BLaER1 treated with 17β-estradiol and CSF1 and Interleukin-3, amounts not matched to agents 10 nM and 100 nM (cell line): ENCODE measurements around the gene NAP1L5.

Experiments used
- H3K27ac ChIP-seq, 11 experiments: shearing (Covaris generic); formaldehyde crosslinking; 2 replicates each; pipeline ENCODE4 v1.8.1; 2022
- H3K27me3 ChIP-seq, 11 experiments: shearing (Covaris generic); formaldehyde crosslinking; 2 replicates each; pipeline ENCODE4 v1.8.1; 2022
- H3K36me3 ChIP-seq, 11 experiments: shearing (Covaris generic); formaldehyde crosslinking; 2 replicates each; pipeline ENCODE4 v1.8.1; 2022
- H3K4me1 ChIP-seq, 10 experiments: shearing (Covaris generic); formaldehyde crosslinking; 2 replicates each; pipeline ENCODE4 v1.8.1; 2022
- H3K4me2 ChIP-seq, 11 experiments: shearing (Covaris generic); formaldehyde crosslinking; 2 replicates each; pipeline ENCODE4 v1.8.1; 2022
- H3K4me3 ChIP-seq, 10 experiments: shearing (Covaris generic); formaldehyde crosslinking; 2 replicates each; pipeline ENCODE4 v1.8.1; 2022
- H3K9ac ChIP-seq, 11 experiments: shearing (Covaris generic); formaldehyde crosslinking; 2 replicates each; pipeline ENCODE4 v1.8.1; 2022
- H3K9me3 ChIP-seq, 11 experiments: shearing (Covaris generic); formaldehyde crosslinking; replicated peaks in 1 of 11; 2 replicates each; pipeline ENCODE4 v1.8.1; 2022
- H4K20me1 ChIP-seq, 11 experiments: shearing (Covaris generic); formaldehyde crosslinking; 2 replicates each; pipeline ENCODE4 v1.8.1; 2022
- Cebpa-rat ChIP-seq, 11 experiments: shearing (Covaris generic); IDR thresholded peaks; 2 replicates each; pipeline ENCODE4 v1.8.1; 2022

Gene NAP1L5

GRCh38 chr4:88646528-88647280 is 50.9 kb downstream of the NAP1L5 start:
- TF ChIP-seq Cebpa-rat (IDR thresholded peaks at IDR 0.05): no peak
- Histone ChIP-seq H4K20me1 (peaks cover 0 to 55% (median 0%) of the 10 kb centered on the region in 11 experiments; a peak in 3 of 22 replicates), H3K9me3 (peaks cover 3 to 15% (median 7%) of the 10 kb centered on the region in 11 experiments; a peak in 12 of 22 replicates), H3K4me3 (no peak overlapping the region), H3K27me3 (no peaks in the 10 kb centered on the region), H3K4me1 (peaks cover 0 to 3% (median under 1%) of the 10 kb centered on the region in 10 experiments; a peak in 3 of 20 replicates), H3K4me2 (no peak overlapping the region), H3K9ac (no peak overlapping the region), H3K27ac (no peak overlapping the region), H3K36me3 (peaks cover 0 to 12% (median 0%) of the 10 kb centered on the region in 11 experiments; a peak in 2 of 22 replicates)

- Histone ChIP-seq H3K4me3 (no peak overlapping the region), H3K27me3 (no peaks in the 10 kb centered on the region), H3K4me2 (no peak overlapping the region), H3K9me3 (peaks cover 3 to 17% (median 7%) of the 10 kb centered on the region in 11 experiments; a peak in 12 of 22 replicates), H4K20me1 (peaks cover 0 to 55% (median 0%) of the 10 kb centered on the region in 11 experiments; a peak in 3 of 22 replicates), H3K27ac (no peak overlapping the region), H3K9ac (no peak overlapping the region), H3K4me1 (peaks cover 0 to 10% (median 3%) of the 10 kb centered on the region in 10 experiments; a peak in 4 of 20 replicates), H3K36me3 (peaks cover 0 to 7% (median 0%) of the 10 kb centered on the region in 11 experiments; a peak in 1 of 22 replicates)
- TF ChIP-seq Cebpa-rat (IDR thresholded peaks at IDR 0.05): no peak
These were observed 51.6 kb downstream of the NAP1L5 start for GRCh38 chr4:88645994-88646393.
